ENCODE results near the gene IRF4.

Gene IRF4

GRCh38 chr6:398065-398464, 6.5 kb downstream of the IRF4 start:
- DNase-seq (ENCODE audit: low read depth in 2 of 2, low spot score in 1 of 2) = no peak

GRCh38 chr6:398558-399078, 7.1 kb downstream of the IRF4 start:
- no peak for DNase-seq (ENCODE audit: low read depth in 2 of 2, low spot score in 1 of 2)

- no peak for DNase-seq (ENCODE audit: low read depth in 2 of 2, low spot score in 1 of 2)
These were observed 8.4 kb downstream of the IRF4 start for GRCh38 chr6:399785-400534.

- DNase-seq (ENCODE audit: low read depth in 2 of 2, low spot score in 1 of 2) = no peak
These were observed 9.3 kb downstream of the IRF4 start for GRCh38 chr6:400815-401214.

GRCh38 chr6:401239-401993, 9.9 kb downstream of the IRF4 start:
- DNase-seq (ENCODE audit: low read depth in 2 of 2, low spot score in 1 of 2) = no peak

- DNase-seq (ENCODE audit: low read depth in 2 of 2, low spot score in 1 of 2) = no peak
These were observed 10.6 kb downstream of the IRF4 start for GRCh38 chr6:401994-402640.

- DNase-seq (ENCODE audit: low read depth in 2 of 2, low spot score in 1 of 2) = no peak
These were observed 11.5 kb downstream of the IRF4 start for GRCh38 chr6:402901-403658.

- DNase-seq (ENCODE audit: low read depth in 2 of 2, low spot score in 1 of 2) = no peak
These were observed 12.4 kb downstream of the IRF4 start for GRCh38 chr6:403659-404655.

GRCh38 chr6:404685-405423, 13.3 kb downstream of the IRF4 start:
- no peak for DNase-seq (ENCODE audit: low read depth in 2 of 2, low spot score in 1 of 2)

GRCh38 chr6:408148-408547, 16.6 kb downstream of the IRF4 start:
- DNase-seq (ENCODE audit: low read depth in 2 of 2, low spot score in 1 of 2) = no peak

- DNase-seq (ENCODE audit: low read depth in 2 of 2, low spot score in 1 of 2) = no peak
These were observed 17.1 kb downstream of the IRF4 start for GRCh38 chr6:408599-409102.

- DNase-seq (ENCODE audit: low read depth in 2 of 2, low spot score in 1 of 2) = no peak
These were observed 17.9 kb downstream of the IRF4 start for GRCh38 chr6:409370-409972.

GRCh38 chr6:410555-411395, 19.2 kb downstream of the IRF4 start:
- DNase-seq (ENCODE audit: low read depth in 2 of 2, low spot score in 1 of 2) = no peak

GRCh38 chr6:411402-412145, 20.0 kb downstream of the IRF4 start:
- DNase-seq (ENCODE audit: low read depth in 2 of 2, low spot score in 1 of 2) = no peak

GRCh38 chr6:412146-412886, 20.8 kb downstream of the IRF4 start:
- no peak for DNase-seq (ENCODE audit: low read depth in 2 of 2, low spot score in 1 of 2)

GRCh38 chr6:414447-414846, 22.9 kb downstream of the IRF4 start:
- no peak for DNase-seq (ENCODE audit: low read depth in 2 of 2, low spot score in 1 of 2)
